ENCODE measurements around the gene GNAI1. TPM values are rescaled to one million over a fixed set of nuclear protein-coding genes. Genes with fewer than 3 reads are reported as not detected.

The GNAI1 gene
- total and polyA plus RNA-seq, 2 of the 13 experiments (the other 11 are each of a cell fraction or from before 2014, with no cell fraction given) = 3.5 to 5.7 TPM

- no TSS peak for BruUV-seq (replicated peaks)
- Histone ChIP-seq H4K20me1 (ENCODE audit: insufficient read depth, low read length) (no peaks in the 10 kb centered on the region), H3K27me3 (ENCODE audit: control insufficient read depth in 1 of 2, insufficient read depth in 2 of 2, low read length in 2 of 2) (no peaks in the 10 kb centered on the region), H3K4me1 (ENCODE audit: insufficient read depth, low read length) (no peaks in the 10 kb centered on the region), H3K36me3 (replicated peaks in 1 of 2; ENCODE audit: control insufficient read depth in 1 of 2, insufficient read depth in 2 of 2, low read length in 2 of 2) (no peaks in the 10 kb centered on the region), H3K79me2 (ENCODE audit: insufficient read depth, low read length) (no peaks in the 10 kb centered on the region), H3K9ac (ENCODE audit: insufficient read depth, low read depth, low read length) (no peak overlapping the region), H2AFZ (ENCODE audit: low read length) (no peak overlapping the region), H3K27ac (ENCODE audit: extremely low read length, insufficient read depth, low read length) (no peak overlapping the region), H3K4me2 (ENCODE audit: low read depth, low read length) (no peak overlapping the region), H3K4me3 (replicated peaks in 1 of 3; ENCODE audit: insufficient read depth in 1 of 3, low read depth in 2 of 3, low read length in 3 of 3) (no peak overlapping the region), H3K9me3 (ENCODE audit: low read length) (no peaks in the 10 kb centered on the region)
- in situ Hi-C loops (cut with HindIII; ENCODE audit: extremely low pct_ligation_motif_present, low pct_unique_long_range_greater_than_20kb) = no loop called here
- no peak for ATAC-seq
- WGBS (ENCODE audit: low lambda C conversion rate) = 25% methylated on average over 5 of the region's 5 CpGs
- intact Hi-C loops (cut with micrococcal nuclease; ENCODE audit: unreplicated experiment) = no loop called here
- ChIA-PET POLR2A (no interaction called here), CTCF (ENCODE audit: low intra/inter-chr PET ratio, low total read pairs) (no interaction called here)
- no peak for FAIRE-seq
- TF ChIP-seq ZNF496 (CRISPR knock-in tag; IDR thresholded peaks at IDR 0.05; ENCODE audit: insufficient replicate concordance) (no peak), ZNF615 (CRISPR knock-in tag; IDR thresholded peaks at IDR 0.05; ENCODE audit: borderline replicate concordance) (no peak), CHD2 (IDR thresholded peaks at IDR 0.05; ENCODE audit: low read depth, low read length) (no peak), ZNF780A (CRISPR knock-in tag; IDR thresholded peaks at IDR 0.05) (no peak)
- DNase-seq (ENCODE audit: low spot score) = no peak
Measured at GRCh38 chr7:80110376-80110775, 24.3 kb upstream of the GNAI1 start.

- CTCF ChIA-PET (ENCODE audit: low intra/inter-chr PET ratio, low total read pairs) = no interaction called here
- DNase-seq (ENCODE audit: low spot score) = no peak
- H3K4me2 ChIP-seq (ENCODE audit: low read depth, low read length) = no peak overlapping the region
- in situ Hi-C loops (cut with HindIII; ENCODE audit: extremely low pct_ligation_motif_present, low pct_unique_long_range_greater_than_20kb) (no loop called here), intact Hi-C loops (cut with micrococcal nuclease; ENCODE audit: unreplicated experiment) (no loop called here)
- no peaks in the 10 kb centered on the region for H3K9me3 ChIP-seq (ENCODE audit: low read length)
- H4K20me1 ChIP-seq (ENCODE audit: insufficient read depth, low read length) = no peaks in the 10 kb centered on the region
- H3K27ac ChIP-seq (ENCODE audit: extremely low read length, insufficient read depth, low read length) = no peak overlapping the region
- WGBS (ENCODE audit: low lambda C conversion rate) = 40% methylated on average over 4 of the region's 4 CpGs
- H3K9ac ChIP-seq (ENCODE audit: insufficient read depth, low read depth, low read length) = no peak overlapping the region
- POLR2A ChIA-PET = interaction anchor here (1.4 kb wide), 1 partner anchor 18 kb away, joined by 4 read pairs; no protein-coding TSS in a partner anchor
- no peaks in the 10 kb centered on the region for H3K79me2 ChIP-seq (ENCODE audit: insufficient read depth, low read length)
- H2AFZ ChIP-seq (ENCODE audit: low read length) = no peak overlapping the region
- no peak overlapping the region for H3K4me3 ChIP-seq (replicated peaks in 1 of 3; ENCODE audit: insufficient read depth in 1 of 3, low read depth in 2 of 3, low read length in 3 of 3)
- no peak for ATAC-seq
- BruUV-seq (replicated peaks) = no TSS peak
- no peaks in the 10 kb centered on the region for H3K4me1 ChIP-seq (ENCODE audit: insufficient read depth, low read length)
- H3K27me3 ChIP-seq (ENCODE audit: control insufficient read depth in 1 of 2, insufficient read depth in 2 of 2, low read length in 2 of 2) = no peaks in the 10 kb centered on the region
- no peaks in the 10 kb centered on the region for H3K36me3 ChIP-seq (replicated peaks in 1 of 2; ENCODE audit: control insufficient read depth in 1 of 2, insufficient read depth in 2 of 2, low read length in 2 of 2)
- no peak for FAIRE-seq
- no peak for TF ChIP-seq NFATC3 (CRISPR knock-in tag; IDR thresholded peaks at IDR 0.05)
- no peak for TF ChIP-seq THAP8 (CRISPR knock-in tag; IDR thresholded peaks at IDR 0.05; ENCODE audit: borderline replicate concordance)
- TF ChIP-seq ZNF891 (CRISPR knock-in tag; IDR thresholded peaks at IDR 0.05) = no peak
- no peak for TF ChIP-seq ZNF264 (CRISPR knock-in tag; IDR thresholded peaks at IDR 0.05)
- TF ChIP-seq SNAPC5 (CRISPR knock-in tag; IDR thresholded peaks at IDR 0.05; ENCODE audit: borderline replicate concordance) = no peak
- no peak for TF ChIP-seq ZNF570 (CRISPR knock-in tag; IDR thresholded peaks at IDR 0.05; ENCODE audit: borderline replicate concordance)
- no peak for TF ChIP-seq ZBED4 (CRISPR knock-in tag; IDR thresholded peaks at IDR 0.05; ENCODE audit: borderline replicate concordance)
- no peak for TF ChIP-seq ZGPAT (CRISPR knock-in tag; IDR thresholded peaks at IDR 0.05)
- no peak for TF ChIP-seq ZNF430 (CRISPR knock-in tag; IDR thresholded peaks at IDR 0.05)
Measured at GRCh38 chr7:80114159-80114558, 20.5 kb upstream of the GNAI1 start.
